Stomach (tissue), 9 donors: ENCODE measurements around the gene NUP85. TPM values are rescaled to one million over a fixed set of nuclear protein-coding genes. Genes with fewer than 3 reads are reported as not detected.
A peak's percentile ranks its signal among the peaks of the same experiment; 100 is the strongest.

Source experiments
- DNase-seq, 2 donors: peaks; one replicate each; pipeline versions ENCODE4 v3.0.0 to v3.0.0-alpha.2; 2013 to 2019
- H3K27ac ChIP-seq, 5 donors: fragments of 200-600 bp in 4 of 5; sonication (generic) in 4 of 5; one replicate each; pipeline ENCODE4 v1.5.1; 2013 to 2019; ENCODE audit warnings: mild to moderate bottlenecking in 1 of 5, moderate library complexity in 1 of 5
- H3K27me3 ChIP-seq, 3 donors: fragments of 200-600 bp; sonication (generic); one replicate each; pipeline ENCODE4 v1.5.1; 2017 to 2019; ENCODE audit warnings: mixed run types in 1 of 3
- H3K36me3 ChIP-seq, 4 donors: fragments of 200-600 bp; sonication (generic); 1 replicate in 3 of 4; 2 replicates in 1 of 4; pipeline ENCODE4 v1.5.1; 2016 to 2019
- H3K4me1 ChIP-seq, 4 donors: fragments of 200-600 bp; sonication (generic); one replicate each; pipeline ENCODE4 v1.5.1; 2016 to 2019
- H3K4me3 ChIP-seq, 4 donors: fragments of 200-600 bp; sonication (generic) in 3 of 4; one replicate each; pipeline ENCODE4 v1.5.1; 2016 to 2019; ENCODE audit warnings: mild to moderate bottlenecking in 1 of 4
- H3K9me3 ChIP-seq, 4 donors: fragments of 200-600 bp; sonication (generic); one replicate each; pipeline ENCODE4 v1.5.1; 2016 to 2019
- EP300 ChIP-seq: sonication (generic); formaldehyde crosslinking; IDR thresholded peaks from one replicate; pipeline ENCODE4 v1.6.1; 2017; ENCODE audit warnings: antibody characterized with exemption
- POLR2A ChIP-seq, 4 donors: fragments of 450-650 bp; IDR thresholded peaks; one replicate each; pipeline ENCODE4 v1.6.1; 2016; ENCODE audit warnings: antibody characterized with exemption in 4 of 4, control low read depth in 2 of 4, mild to moderate bottlenecking in 1 of 4, moderate library complexity in 1 of 4
- POLR2AphosphoS5 ChIP-seq, 3 donors: sonication (generic); formaldehyde crosslinking; IDR thresholded peaks; one replicate each; pipeline ENCODE4 v1.6.1; 2016; ENCODE audit warnings: antibody characterized with exemption in 3 of 3
- WGBS, 5 donors: extraction: QIAGEN DNeasy Blood & Tissue Kit in 3 of 5; methylation state at CpG; one replicate each; pipeline versions ENCODE4 v1.1.5 to v1.1.7; 2013 to 2018; 5-methylcytosine and 5-hydroxymethylcytosine counted together
- intact Hi-C: fragments of 100-400 bp; cut with DNase I; formaldehyde crosslinking; loops from one replicate; pipeline ENCODE4 v1.15.1; 2023; ENCODE audit warnings: low total_unique reads
- polyA plus RNA-seq, 3 donors: library from polyadenylated mRNA; stranded (reverse); fragments of 200-250 nt; gene quantifications; one replicate each; pipeline ENCODE4 v1.2.3, GENCODE V29; 2013
- total RNA-seq, 5 donors: library from RNA; depleted of rRNA; stranded (reverse); fragments of >200 nt; gene quantifications; one replicate each; pipeline versions ENCODE4 v1.1.0 to v1.2.3, GENCODE V29; 2014 to 2016
- TF ChIP-seq, protein P1 (sequence below), 7 experiments: fragments of 450-650 bp in 4 of 7; fragments of 200-600 bp in 3 of 7; sonication (generic) in 3 of 7; IDR thresholded peaks; one replicate each; pipeline ENCODE4 v1.5.1; 2016 to 2019; ENCODE audit warnings: antibody characterized with exemption in 7 of 7, control low read depth in 2 of 7, mild to moderate bottlenecking in 1 of 7
- donor health status: healthy with polysubstance abuse.
- donor health status: Bipolar disorder and iron deficiency.
- donor health status: healthy.

Gene NUP85
- total and polyA plus RNA-seq, 8 donors = 20.3 to 220 (median 33.2) TPM

DNA sequence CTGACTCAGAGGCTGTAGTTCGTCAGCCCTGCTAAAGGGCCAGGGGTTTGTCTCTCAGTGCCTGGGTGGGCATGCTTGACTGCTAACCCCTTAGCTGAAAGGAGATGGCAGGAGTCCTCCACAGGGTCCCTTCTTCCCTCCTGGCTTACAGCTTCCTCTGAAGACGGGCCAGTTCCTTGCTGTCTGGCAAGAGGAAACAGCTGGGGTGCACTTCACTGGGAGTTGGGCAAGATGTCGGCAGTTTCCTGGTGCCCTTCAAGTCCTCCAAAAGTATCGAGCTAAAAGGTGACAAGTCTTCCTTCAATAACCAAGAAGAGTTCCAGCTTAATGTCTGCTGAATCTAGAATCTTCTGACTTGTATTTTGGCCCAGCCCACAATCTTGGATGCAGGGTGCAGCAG lies 23.4 kb downstream of the NUP85 start:
- Histone ChIP-seq H3K9me3 (no peaks in the 10 kb centered on the region), H3K4me1 (peaks cover 0 to 11% (median 2%) of the 10 kb centered on the region in 4 donors), H3K27ac (peak overlapping the region in 4 of 5 donors; percentile 20 to 54 (median 32)), H3K27me3 (no peaks in the 10 kb centered on the region), H3K4me3 (no peak overlapping the region), H3K36me3 (peaks cover 71 to 96% (median 96%) of the 10 kb centered on the region in 4 donors)
- WGBS, 5 donors = 48 to 85% (median 80%) methylated on average over 4 of the region's 4 CpGs
- no peak for DNase-seq
- intact Hi-C loops = no loop called here
- no peak for TF ChIP-seq POLR2AphosphoS5 (IDR thresholded peaks at IDR 0.05)
- TF ChIP-seq, protein P1, sequence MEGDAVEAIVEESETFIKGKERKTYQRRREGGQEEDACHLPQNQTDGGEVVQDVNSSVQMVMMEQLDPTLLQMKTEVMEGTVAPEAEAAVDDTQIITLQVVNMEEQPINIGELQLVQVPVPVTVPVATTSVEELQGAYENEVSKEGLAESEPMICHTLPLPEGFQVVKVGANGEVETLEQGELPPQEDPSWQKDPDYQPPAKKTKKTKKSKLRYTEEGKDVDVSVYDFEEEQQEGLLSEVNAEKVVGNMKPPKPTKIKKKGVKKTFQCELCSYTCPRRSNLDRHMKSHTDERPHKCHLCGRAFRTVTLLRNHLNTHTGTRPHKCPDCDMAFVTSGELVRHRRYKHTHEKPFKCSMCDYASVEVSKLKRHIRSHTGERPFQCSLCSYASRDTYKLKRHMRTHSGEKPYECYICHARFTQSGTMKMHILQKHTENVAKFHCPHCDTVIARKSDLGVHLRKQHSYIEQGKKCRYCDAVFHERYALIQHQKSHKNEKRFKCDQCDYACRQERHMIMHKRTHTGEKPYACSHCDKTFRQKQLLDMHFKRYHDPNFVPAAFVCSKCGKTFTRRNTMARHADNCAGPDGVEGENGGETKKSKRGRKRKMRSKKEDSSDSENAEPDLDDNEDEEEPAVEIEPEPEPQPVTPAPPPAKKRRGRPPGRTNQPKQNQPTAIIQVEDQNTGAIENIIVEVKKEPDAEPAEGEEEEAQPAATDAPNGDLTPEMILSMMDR (IDR thresholded peaks at IDR 0.05) = no peak
- no peak for TF ChIP-seq EP300

- H3K4me1 ChIP-seq = peaks cover 0 to 11% (median 2%) of the 10 kb centered on the region in 4 donors
- no peak overlapping the region for H3K4me3 ChIP-seq
- intact Hi-C loops = no loop called here
- TF ChIP-seq POLR2AphosphoS5 (IDR thresholded peaks at IDR 0.05) (no peak), POLR2A (IDR thresholded peaks at IDR 0.05) (no peak), EP300 (no peak)
- TF ChIP-seq, protein P1 (IDR thresholded peaks at IDR 0.05) = no peak
- WGBS, 5 donors = 91 to 100% (median 97%) methylated on average over 5 to 8 of the region's 8 CpGs
- DNase-seq = no peak
- peaks cover 76 to 96% (median 96%) of the 10 kb centered on the region in 4 donors for H3K36me3 ChIP-seq
- H3K9me3 ChIP-seq = no peaks in the 10 kb centered on the region
- no peaks in the 10 kb centered on the region for H3K27me3 ChIP-seq
- no peak overlapping the region for H3K27ac ChIP-seq
Observed at GRCh38 chr17:75231071-75231470, 25.6 kb downstream of the NUP85 start.

GRCh38 chr17:75231741-75232464 lies 26.4 kb downstream of the NUP85 start:
- no peak for DNase-seq
- intact Hi-C loops = no loop called here
- no peak overlapping the region for H3K27ac ChIP-seq
- peaks cover 0 to 11% (median 2%) of the 10 kb centered on the region in 4 donors for H3K4me1 ChIP-seq
- H3K4me3 ChIP-seq = no peak overlapping the region
- no peaks in the 10 kb centered on the region for H3K27me3 ChIP-seq
- WGBS, 5 donors = 88 to 93% (median 92%) methylated on average over 12 to 18 of the region's 18 CpGs
- TF ChIP-seq, protein P1 (IDR thresholded peaks at IDR 0.05) = no peak
- no peak for TF ChIP-seq POLR2AphosphoS5 (IDR thresholded peaks at IDR 0.05)
- no peak for TF ChIP-seq POLR2A (IDR thresholded peaks at IDR 0.05)
- H3K9me3 ChIP-seq = no peaks in the 10 kb centered on the region
- H3K36me3 ChIP-seq = peaks cover 75 to 96% (median 96%) of the 10 kb centered on the region in 4 donors

DNA sequence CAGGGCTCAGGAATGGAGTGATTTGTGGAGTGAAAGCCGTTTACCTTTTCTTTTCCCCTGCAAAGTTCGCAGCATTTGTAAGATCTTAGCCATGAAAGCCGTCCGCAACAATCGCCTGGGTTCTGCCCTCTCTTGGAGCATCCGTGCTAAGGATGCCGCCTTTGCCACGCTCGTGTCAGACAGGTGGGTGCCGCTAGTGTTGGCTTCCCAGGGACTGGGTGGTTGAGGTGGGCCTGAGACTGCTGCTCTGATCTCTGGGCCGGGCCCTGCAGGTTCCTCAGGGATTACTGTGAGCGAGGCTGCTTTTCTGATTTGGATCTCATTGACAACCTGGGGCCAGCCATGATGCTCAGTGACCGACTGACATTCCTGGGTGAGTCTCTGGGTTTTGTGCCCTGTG lies 27.3 kb downstream of the NUP85 start:
- Histone ChIP-seq H3K4me1 (peaks cover 0 to 11% (median 2%) of the 10 kb centered on the region in 4 donors), H3K27me3 (no peaks in the 10 kb centered on the region), H3K4me3 (no peak overlapping the region), H3K27ac (no peak overlapping the region), H3K9me3 (no peaks in the 10 kb centered on the region), H3K36me3 (peaks cover 81 to 100% (median 98%) of the 10 kb centered on the region in 4 donors)
- WGBS, 5 donors = 94 to 96% (median 95%) methylated on average over 13 of the region's 13 CpGs
- intact Hi-C loops = no loop called here
- no peak for TF ChIP-seq EP300
- TF ChIP-seq POLR2A (IDR thresholded peaks at IDR 0.05) = no peak
- TF ChIP-seq, protein P1 (IDR thresholded peaks at IDR 0.05) = no peak
- no peak for TF ChIP-seq POLR2AphosphoS5 (IDR thresholded peaks at IDR 0.05)
- no peak for DNase-seq
